HepG2 (cell line): ENCODE data around the gene FUT1. TPM values are rescaled to one million over a fixed set of nuclear protein-coding genes. Genes with fewer than 3 reads are reported as not detected.
A peak's percentile ranks its signal among the peaks of the same experiment; 100 is the strongest.

Source experiments
- ARNT ChIP-seq: fragments of 450-650 bp; IDR thresholded peaks from 2 replicates; pipeline ENCODE4 v1.6.1; 2017
- CBX5 ChIP-seq: sonication (generic); formaldehyde crosslinking; IDR thresholded peaks from 2 replicates; pipeline ENCODE4 v1.4.0; 2020; ENCODE audit warnings: missing genetic modification reagents, borderline replicate concordance
- GTF2F1 ChIP-seq: fragments of 150-350 bp; IDR thresholded peaks from 2 replicates; pipeline ENCODE4 v1.6.1; 2014; ENCODE audit warnings: low read length
- MAFK ChIP-seq, 2 experiments: IDR thresholded peaks in 1 of 2; conservative IDR thresholded peaks in 1 of 2; 2 replicates each; pipeline ENCODE4 v1.6.1; 2011; ENCODE audit warnings: improper control_type of control experiment in 2 of 2, low read length in 2 of 2
- MEIS1 ChIP-seq: sonication (generic); formaldehyde crosslinking; IDR thresholded peaks from 2 replicates; pipeline ENCODE4 v1.9.0; 2021; ENCODE audit warnings: mild to moderate bottlenecking, missing genetic modification reagents, moderate library complexity, borderline replicate concordance
- NFYC ChIP-seq: IDR thresholded peaks from 2 replicates; pipeline ENCODE4 v1.6.1; 2016; ENCODE audit warnings: missing genetic modification reagents, missing compliant biosample characterization
- NR2F2 ChIP-seq: IDR thresholded peaks from 2 replicates; pipeline ENCODE4 v1.6.1; 2012; ENCODE audit warnings: low read depth, inconsistent platforms, borderline replicate concordance
- PBX3 ChIP-seq: sonication (generic); formaldehyde crosslinking; IDR thresholded peaks from 2 replicates; pipeline ENCODE4 v1.8.1; 2023; ENCODE audit warnings: missing genetic modification reagents, inconsistent platforms, borderline replicate concordance
- RAD51 ChIP-seq: fragments of 450-650 bp; IDR thresholded peaks from 2 replicates; pipeline ENCODE4 v1.6.1; 2016; ENCODE audit warnings: borderline replicate concordance
- SMAD3 ChIP-seq: sonication (generic); formaldehyde crosslinking; IDR thresholded peaks from 2 replicates; pipeline ENCODE4 v1.4.0; 2020; ENCODE audit warnings: missing genetic modification reagents
- SP4 ChIP-seq: sonication (generic); formaldehyde crosslinking; IDR thresholded peaks from 2 replicates; pipeline ENCODE4 v1.8.1; 2023; ENCODE audit warnings: mild to moderate bottlenecking, missing genetic modification reagents
- SRSF1 ChIP-seq: fragments of 200-400 bp; formaldehyde crosslinking; optimal IDR thresholded peaks from 2 replicates; pipeline ENCODE3; 2017; ENCODE audit warnings: mild to moderate bottlenecking, low read depth, low read length, moderate library complexity
- ZNF180 ChIP-seq: sonication (generic); formaldehyde crosslinking; IDR thresholded peaks from 2 replicates; pipeline ENCODE4 v1.4.0; 2020; ENCODE audit warnings: low read depth, missing genetic modification reagents, borderline replicate concordance
- ZNF44 ChIP-seq: sonication (generic); formaldehyde crosslinking; IDR thresholded peaks from 2 replicates; pipeline ENCODE4 v1.5.1; 2020; ENCODE audit warnings: mild to moderate bottlenecking, missing genetic modification reagents
- ZNF501 ChIP-seq: sonication (generic); formaldehyde crosslinking; IDR thresholded peaks from 2 replicates; pipeline ENCODE4 v1.5.1; 2020; ENCODE audit warnings: mild to moderate bottlenecking, moderate library complexity, missing genetic modification reagents
- polyA plus RNA-seq, 8 experiments: library from polyadenylated mRNA; depleted of rRNA in 3 of 8; stranded (reverse) in 7 of 8; unstranded in 1 of 8; fragments of >200 nt; fragmentation: Illumina TruSeq in 4 of 8; extraction: Trizol in 4 of 8; gene quantifications; 2 replicates each; pipeline versions ENCODE4 v1.2.1 to v1.2.3, GENCODE V29; 2011 to 2016; ENCODE audit warnings: low read depth in 4 of 8, missing spikeins in 1 of 8, mixed read lengths in 1 of 8; ENCODE audit not compliant: insufficient read depth in 1 of 8
- total RNA-seq, 5 experiments: library from RNA; depleted of rRNA; stranded (reverse); fragments of >200 nt; fragmentation: Illumina TruSeq; extraction: Trizol; gene quantifications; 2 replicates each; pipeline ENCODE4 v1.2.3, GENCODE V29; 2016; ENCODE audit warnings: low read depth in 1 of 5
- TF ChIP-seq, protein P1 (sequence below): sonication (generic); formaldehyde crosslinking; IDR thresholded peaks from 2 replicates; pipeline ENCODE4 v1.4.0; 2020; ENCODE audit warnings: missing genetic modification reagents
- TF ChIP-seq, protein P2 (sequence below): sonication (generic); formaldehyde crosslinking; IDR thresholded peaks from 2 replicates; pipeline ENCODE4 v1.5.0; 2020; ENCODE audit warnings: mild to moderate bottlenecking, missing genetic modification reagents
- TF ChIP-seq, protein P3 (sequence below): IDR thresholded peaks from 2 replicates; pipeline ENCODE4 v1.6.1; 2012; ENCODE audit warnings: low read length, improper control_type of control experiment

Gene FUT1
- total and polyA plus RNA-seq, 2 of the 13 experiments (the other 11 are each of a cell fraction or from before 2014, with no cell fraction given) = 0.07 to 1.1 TPM

DNA sequence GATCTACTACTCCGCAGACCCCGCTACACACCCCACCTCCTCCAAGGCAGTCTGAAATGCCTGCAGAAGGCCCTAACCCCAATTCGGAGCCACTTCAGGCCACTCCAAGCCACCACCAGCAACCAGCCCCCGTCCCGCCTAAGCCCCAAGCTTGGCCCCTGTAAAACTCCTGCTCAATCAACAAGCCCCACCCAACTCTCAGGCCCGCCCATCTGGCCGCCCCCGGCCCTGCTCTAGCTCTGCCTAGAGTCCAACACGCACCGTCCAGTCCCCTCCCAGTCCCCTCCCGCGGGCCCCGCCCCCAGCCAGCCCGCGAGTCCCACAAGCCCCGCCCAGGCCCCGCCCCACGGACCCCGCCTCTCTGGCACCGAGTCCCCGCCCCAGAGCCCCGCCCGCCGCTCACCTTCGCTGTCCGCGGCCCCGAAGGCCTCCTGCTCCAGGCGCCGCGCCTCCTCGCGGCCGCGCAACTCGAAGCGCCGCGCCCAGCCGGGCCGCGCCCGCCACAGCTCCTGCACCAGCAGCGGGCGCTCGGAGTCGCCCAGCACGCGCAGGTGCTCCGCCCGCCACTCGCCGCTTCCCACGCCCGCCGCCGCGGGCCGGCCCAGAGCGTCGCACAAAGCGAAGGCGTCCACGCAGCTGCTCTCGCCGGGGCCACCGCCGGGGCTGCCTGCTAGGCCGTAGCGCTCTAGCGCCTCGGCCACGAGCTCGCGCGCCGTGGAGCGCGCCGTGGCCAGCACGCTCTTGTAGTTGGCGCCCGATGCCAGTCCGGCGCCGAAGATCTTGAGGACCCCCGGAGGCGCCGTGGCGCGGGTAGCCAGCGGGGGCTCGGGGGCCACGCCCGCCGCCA lies 13.7 kb downstream of the FUT1 start (continued):
- TF ChIP-seq CBX5 (CRISPR knock-in tag) (no peak), SRSF1 (no peak), NR2F2 (no peak), MEIS1 (CRISPR knock-in tag) (no peak; the same call in 1 of the 2 replicates), ZNF180 (CRISPR knock-in tag) (no peak), GTF2F1 (no peak), RAD51 (no peak), ARNT (no peak), ZNF501 (CRISPR knock-in tag) (peak; percentile 66), SMAD3 (CRISPR knock-in tag) (no peak), NFYC (CRISPR knock-in tag) (no peak), PBX3 (CRISPR knock-in tag) (no peak), ZNF44 (CRISPR knock-in tag) (no peak), SP4 (CRISPR knock-in tag) (peak; percentile 74), MAFK (conservative IDR thresholded peaks at IDR 0.05 in 1 of 2, IDR thresholded peaks at IDR 0.05 in 1 of 2; ENCODE audit: low read length in 2 of 2) (no peak)
- TF ChIP-seq, protein P1, sequence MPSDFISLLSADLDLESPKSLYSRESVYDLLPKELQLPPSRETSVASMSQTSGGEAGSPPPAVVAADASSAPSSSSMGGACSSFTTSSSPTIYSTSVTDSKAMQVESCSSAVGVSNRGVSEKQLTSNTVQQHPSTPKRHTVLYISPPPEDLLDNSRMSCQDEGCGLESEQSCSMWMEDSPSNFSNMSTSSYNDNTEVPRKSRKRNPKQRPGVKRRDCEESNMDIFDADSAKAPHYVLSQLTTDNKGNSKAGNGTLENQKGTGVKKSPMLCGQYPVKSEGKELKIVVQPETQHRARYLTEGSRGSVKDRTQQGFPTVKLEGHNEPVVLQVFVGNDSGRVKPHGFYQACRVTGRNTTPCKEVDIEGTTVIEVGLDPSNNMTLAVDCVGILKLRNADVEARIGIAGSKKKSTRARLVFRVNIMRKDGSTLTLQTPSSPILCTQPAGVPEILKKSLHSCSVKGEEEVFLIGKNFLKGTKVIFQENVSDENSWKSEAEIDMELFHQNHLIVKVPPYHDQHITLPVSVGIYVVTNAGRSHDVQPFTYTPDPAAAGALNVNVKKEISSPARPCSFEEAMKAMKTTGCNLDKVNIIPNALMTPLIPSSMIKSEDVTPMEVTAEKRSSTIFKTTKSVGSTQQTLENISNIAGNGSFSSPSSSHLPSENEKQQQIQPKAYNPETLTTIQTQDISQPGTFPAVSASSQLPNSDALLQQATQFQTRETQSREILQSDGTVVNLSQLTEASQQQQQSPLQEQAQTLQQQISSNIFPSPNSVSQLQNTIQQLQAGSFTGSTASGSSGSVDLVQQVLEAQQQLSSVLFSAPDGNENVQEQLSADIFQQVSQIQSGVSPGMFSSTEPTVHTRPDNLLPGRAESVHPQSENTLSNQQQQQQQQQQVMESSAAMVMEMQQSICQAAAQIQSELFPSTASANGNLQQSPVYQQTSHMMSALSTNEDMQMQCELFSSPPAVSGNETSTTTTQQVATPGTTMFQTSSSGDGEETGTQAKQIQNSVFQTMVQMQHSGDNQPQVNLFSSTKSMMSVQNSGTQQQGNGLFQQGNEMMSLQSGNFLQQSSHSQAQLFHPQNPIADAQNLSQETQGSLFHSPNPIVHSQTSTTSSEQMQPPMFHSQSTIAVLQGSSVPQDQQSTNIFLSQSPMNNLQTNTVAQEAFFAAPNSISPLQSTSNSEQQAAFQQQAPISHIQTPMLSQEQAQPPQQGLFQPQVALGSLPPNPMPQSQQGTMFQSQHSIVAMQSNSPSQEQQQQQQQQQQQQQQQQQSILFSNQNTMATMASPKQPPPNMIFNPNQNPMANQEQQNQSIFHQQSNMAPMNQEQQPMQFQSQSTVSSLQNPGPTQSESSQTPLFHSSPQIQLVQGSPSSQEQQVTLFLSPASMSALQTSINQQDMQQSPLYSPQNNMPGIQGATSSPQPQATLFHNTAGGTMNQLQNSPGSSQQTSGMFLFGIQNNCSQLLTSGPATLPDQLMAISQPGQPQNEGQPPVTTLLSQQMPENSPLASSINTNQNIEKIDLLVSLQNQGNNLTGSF (CRISPR knock-in tag) = peak; percentile 92
- TF ChIP-seq, protein P2, sequence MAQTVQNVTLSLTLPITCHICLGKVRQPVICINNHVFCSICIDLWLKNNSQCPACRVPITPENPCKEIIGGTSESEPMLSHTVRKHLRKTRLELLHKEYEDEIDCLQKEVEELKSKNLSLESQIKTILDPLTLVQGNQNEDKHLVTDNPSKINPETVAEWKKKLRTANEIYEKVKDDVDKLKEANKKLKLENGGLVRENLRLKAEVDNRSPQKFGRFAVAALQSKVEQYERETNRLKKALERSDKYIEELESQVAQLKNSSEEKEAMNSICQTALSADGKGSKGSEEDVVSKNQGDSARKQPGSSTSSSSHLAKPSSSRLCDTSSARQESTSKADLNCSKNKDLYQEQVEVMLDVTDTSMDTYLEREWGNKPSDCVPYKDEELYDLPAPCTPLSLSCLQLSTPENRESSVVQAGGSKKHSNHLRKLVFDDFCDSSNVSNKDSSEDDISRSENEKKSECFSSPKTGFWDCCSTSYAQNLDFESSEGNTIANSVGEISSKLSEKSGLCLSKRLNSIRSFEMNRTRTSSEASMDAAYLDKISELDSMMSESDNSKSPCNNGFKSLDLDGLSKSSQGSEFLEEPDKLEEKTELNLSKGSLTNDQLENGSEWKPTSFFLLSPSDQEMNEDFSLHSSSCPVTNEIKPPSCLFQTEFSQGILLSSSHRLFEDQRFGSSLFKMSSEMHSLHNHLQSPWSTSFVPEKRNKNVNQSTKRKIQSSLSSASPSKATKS = no peak
- TF ChIP-seq, protein P3, sequence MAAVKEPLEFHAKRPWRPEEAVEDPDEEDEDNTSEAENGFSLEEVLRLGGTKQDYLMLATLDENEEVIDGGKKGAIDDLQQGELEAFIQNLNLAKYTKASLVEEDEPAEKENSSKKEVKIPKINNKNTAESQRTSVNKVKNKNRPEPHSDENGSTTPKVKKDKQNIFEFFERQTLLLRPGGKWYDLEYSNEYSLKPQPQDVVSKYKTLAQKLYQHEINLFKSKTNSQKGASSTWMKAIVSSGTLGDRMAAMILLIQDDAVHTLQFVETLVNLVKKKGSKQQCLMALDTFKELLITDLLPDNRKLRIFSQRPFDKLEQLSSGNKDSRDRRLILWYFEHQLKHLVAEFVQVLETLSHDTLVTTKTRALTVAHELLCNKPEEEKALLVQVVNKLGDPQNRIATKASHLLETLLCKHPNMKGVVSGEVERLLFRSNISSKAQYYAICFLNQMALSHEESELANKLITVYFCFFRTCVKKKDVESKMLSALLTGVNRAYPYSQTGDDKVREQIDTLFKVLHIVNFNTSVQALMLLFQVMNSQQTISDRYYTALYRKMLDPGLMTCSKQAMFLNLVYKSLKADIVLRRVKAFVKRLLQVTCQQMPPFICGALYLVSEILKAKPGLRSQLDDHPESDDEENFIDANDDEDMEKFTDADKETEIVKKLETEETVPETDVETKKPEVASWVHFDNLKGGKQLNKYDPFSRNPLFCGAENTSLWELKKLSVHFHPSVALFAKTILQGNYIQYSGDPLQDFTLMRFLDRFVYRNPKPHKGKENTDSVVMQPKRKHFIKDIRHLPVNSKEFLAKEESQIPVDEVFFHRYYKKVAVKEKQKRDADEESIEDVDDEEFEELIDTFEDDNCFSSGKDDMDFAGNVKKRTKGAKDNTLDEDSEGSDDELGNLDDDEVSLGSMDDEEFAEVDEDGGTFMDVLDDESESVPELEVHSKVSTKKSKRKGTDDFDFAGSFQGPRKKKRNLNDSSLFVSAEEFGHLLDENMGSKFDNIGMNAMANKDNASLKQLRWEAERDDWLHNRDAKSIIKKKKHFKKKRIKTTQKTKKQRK = no peak
